Measurements from ENCODE around the gene CEP170.

The CEP170 gene

DNA sequence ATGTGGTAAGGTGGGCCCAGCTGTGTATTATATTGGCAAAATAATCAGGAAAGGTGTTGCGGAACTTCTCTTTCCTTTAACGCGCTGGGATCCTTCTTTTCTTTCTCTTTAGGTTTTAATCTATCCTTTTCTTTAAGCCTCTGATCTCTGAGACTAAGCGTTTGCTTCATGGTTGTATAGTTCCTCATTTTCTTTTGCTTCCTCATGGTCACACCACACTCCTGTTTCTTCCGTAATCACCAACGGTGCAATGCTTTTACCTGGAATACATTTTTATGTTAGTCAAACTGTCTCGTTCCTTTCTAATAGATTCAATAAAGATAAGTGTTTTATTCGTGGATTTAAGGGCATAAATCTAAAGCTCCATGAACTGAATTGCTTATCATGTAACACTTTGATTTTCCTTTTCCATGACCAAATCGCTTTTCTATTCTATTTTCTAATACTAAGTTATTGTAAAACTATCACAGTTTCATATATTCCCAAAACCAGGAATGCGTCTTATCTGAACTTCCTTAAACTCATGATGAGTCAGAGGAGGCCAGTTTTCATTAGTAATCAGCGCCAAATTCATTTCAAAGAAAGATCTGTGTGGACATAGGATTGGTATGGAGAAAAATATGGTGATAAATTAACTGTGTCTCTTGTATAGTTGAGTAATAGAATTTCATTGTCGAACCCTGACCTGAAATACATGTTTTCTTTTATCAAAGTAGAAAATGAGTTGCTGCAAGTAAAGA is 13.0 kb upstream of the CEP170 start:
- DNase-seq (ENCODE audit: low read depth): no peak

DNA sequence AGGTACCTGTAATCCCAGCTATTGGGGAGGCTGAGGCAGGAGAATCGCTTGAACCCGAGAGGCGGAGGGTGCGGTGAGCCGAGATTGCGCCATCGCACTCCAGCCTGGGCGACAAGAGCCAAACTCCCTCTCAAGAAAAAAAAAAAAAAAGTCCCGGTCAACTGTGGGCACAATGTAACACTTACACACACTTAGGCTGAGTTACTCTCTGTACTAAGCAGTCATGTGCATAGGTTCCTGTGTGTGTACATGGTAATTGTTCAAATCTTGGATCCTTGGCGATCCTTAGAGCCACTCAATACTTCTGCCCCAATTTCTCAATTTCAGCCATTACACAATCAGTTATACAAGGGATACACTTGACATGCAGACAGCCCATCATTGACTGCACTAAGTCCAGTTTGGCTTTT is 12.4 kb upstream of the CEP170 start:
- no peak for DNase-seq (ENCODE audit: low read depth)

DNA sequence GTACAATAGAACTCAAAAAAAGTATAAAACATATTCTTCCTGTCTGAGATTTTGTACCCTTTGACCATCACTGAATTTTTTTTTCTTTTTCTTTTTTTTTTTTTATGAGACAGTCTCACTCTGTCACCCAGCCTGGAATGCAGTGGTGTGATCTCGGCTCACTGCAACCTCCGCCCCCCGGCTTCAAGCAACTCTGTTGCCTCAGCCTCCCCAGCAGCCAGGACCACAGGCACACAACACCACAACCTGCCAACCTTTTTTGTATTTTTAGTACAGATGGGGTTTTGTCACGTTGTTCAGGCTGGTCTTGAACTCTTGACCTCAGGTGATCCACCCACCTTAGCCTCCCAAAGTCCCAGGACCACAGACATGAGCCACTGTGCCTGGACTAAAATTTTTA is 11.2 kb upstream of the CEP170 start:
- no peak for DNase-seq (ENCODE audit: low read depth)

DNA sequence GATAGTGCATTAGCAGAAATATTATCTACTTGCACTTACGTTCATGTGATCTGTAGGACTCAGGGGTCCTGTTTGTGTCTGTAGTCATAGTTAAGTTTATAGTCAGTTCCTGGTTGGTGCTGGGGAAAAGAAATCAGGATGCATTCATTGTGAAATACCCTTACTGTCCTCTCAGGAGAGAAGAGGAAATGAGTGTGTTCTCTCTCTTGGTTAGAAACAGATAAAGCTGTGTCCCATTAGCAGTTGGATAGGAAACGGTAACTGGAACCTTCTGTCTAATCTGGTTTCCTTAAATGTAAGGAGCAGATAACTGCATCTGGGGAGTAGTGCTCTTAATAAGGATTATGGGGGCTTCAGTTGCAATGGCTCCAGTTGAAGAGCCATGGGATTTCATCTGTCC is 9.6 kb upstream of the CEP170 start:
- DNase-seq (ENCODE audit: low read depth): no peak

DNA sequence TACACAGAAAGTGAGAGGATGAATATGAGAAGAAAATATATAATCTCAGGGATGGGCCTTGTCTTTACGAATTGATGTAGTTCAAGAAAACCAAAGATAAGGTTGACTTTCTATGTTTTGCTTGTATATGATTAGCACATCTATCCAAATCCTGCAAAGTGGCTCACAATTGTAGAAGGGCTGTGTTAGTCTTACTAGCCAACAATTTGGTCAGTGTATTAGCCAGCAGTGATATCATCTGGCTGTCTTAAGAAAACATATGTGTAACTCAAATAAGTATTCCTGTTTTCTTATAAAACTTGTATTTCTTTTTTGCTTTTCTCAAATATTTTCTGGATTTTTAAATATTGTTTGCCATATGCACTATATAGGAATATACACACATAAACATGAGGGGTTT is 6.3 kb upstream of the CEP170 start:
- no peak for DNase-seq (ENCODE audit: low read depth)

DNA sequence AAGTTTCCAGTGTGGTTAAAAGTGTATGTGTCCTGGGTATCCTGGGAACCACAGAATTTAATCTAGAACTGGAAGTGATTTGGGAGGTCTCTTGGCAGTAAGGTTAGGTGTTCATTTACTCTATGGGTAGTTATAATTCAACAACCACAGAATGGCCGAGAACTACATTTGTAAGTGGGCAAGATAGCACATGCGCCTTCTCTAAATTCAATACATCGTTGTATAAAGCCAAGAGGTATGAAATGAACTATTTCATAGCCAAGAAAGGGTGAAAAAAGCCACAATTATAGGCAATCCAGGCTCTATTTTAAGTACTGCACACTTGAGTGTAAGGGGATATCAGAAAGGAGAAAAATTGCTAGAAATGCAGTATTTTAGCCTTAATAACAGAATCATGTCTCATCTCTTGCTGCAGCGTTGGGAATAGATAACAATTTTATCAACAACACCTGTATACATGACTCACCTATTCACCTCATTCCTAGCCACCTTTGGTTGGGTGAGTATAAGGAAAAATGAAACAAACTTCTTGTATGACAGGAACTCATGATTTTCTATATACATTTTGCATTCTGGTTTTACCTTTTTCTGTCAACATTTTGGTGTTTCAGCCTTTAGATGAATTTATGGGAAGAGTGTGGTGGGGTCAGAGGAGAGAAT is 5.3 kb upstream of the CEP170 start:
- no peak for DNase-seq (ENCODE audit: low read depth)

DNA sequence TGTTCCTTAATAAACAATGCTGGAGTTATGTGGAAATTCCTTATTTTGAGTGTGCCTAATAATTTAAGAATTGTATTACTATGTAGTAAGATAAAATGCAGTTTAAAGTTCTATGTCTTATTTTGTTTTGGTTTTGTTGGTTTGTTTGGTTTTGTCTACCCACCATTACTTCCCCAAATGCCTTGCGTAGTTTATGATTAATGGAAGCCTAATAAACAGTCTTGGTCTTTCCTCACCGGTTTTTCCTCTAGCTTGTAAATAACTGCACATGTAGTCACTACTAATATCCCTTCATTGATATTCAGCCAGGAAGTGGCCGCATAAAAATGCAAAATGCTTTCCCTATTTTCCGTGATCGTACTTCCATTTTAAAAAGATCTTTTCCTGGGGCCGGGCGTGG is 3.6 kb upstream of the CEP170 start:
- DNase-seq (ENCODE audit: low read depth): no peak

DNA sequence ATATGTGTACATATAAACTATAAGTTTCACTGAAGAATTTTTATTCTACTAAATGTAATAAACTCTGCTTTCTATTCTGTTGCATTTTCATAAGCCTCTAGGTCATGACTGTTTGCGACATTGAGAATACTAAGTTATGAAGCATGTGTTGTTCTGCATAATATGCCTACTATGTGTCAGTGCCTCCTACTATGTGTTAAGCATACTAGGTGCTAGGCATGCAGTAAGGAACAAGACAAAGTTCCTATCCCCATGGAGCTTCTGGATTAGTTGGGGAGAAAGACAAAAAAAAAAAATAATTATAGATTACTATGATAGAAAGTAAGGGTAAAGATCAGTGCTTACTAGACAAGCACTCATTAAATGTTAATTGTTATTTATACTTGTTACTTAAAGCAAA is 2.1 kb upstream of the CEP170 start:
- no peak for DNase-seq (ENCODE audit: low read depth)

DNA sequence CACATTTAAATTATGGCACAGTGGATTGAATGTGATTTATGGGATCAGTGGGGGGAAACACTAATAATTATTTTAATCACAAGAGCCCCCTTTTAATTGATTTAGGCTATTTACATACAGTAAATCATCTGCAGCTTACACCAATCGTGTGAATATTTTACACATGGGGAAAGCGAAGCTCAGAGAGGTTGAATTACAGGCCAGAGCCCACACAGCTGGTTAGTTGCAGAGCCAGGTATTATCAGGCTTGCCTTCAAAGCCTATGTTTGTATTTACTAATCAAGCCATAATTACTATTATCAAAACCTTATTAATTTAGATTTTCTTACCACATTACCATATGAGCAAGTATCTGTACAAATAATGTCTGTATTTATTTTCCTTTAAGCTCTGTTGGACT is 1.5 kb upstream of the CEP170 start:
- DNase-seq (ENCODE audit: low read depth): no peak

DNA sequence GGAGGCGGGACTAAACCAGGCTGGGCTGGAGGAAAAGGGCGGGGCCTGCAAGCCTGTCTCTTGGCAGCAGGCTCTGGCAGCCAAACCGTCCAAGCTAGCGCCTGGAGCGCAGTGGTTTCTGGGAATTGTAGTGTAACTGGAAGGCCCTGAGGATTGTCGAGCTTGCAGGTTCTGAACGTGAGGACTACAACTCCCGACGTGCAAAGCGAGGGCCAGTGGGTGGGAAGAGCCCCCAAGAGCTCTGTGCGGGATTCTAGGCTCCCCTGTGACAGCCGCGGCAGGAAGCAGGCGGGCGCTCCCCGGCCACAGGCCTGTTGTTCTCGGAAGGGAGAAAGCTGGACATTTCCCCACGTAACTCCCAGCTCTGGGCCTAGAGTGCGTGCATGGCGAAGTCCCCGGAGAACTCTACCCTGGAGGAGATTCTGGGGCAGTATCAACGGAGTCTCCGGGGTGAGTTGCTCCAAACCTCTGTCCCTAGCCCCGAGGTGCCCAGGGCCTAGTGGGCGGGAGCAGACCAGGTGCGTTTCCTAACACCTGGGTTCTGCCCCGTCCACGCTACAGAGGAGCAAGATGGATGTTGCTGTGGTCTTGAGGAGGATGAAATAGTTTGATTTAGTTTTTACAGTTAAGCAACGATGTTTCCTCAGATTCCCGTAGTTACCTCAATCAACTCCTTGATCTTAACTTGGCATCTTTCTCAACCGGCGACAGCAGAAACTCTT is 871 bp upstream of the CEP170 start, which contains the start of gene SDCCAG8:
TSS of gene SDCCAG8 (plus strand) at position 251 of the 722 bp plus-strand sequence. CDS start at position 384, 133 bp downstream.
- DNase-seq (ENCODE audit: low read depth): peak; percentile 82

DNA sequence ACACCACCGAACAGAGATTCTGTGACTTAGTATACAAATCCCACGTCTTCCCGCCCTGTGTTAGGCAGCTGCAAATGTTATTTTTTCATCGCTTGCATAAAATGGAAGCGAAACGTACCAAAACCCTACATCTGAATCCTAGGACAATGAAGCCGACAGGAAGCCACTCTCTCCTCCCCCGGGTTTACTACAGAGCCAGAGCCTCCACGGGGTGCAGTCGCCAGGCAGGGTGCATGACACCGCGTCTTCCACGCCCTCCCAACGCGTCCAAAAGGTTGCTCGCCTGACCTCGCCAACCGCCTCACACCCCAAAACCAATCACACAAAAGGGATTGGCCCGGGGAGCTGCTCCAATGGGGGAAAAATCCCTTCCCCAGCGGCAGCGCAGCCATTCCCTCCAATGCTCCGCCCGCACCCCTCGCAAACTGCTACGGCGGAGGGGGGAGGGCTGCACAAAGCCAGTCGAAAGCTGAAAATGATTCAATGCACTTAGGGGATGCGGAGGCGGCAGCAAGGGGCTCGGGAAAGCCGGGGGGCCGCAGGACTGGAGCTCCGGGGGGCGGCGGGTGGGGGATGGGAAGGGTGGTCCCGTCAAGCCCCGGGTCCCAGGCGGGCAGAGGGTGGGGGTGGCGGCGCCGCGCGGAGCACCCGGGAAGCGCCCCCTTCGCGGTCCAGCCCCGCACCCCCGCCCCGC is 701 bp downstream of the CEP170 start:
- DNase-seq (ENCODE audit: low read depth): no peak

DNA sequence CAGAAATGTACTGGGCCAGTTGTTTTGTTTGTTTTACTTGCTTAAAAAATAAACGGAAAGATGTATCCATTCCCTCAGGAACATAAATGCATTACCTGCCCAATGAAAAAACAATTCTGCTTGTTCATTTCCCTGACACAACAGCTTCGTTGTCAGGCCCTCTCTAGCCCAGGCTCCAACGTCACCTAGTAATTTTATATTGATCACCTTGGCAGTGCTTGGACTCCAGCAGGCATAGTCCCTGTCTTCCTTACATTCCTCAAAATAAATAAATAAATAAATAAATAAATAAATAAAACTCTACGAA is 1.2 kb downstream of the CEP170 start:
- no peak for DNase-seq (ENCODE audit: low read depth)

DNA sequence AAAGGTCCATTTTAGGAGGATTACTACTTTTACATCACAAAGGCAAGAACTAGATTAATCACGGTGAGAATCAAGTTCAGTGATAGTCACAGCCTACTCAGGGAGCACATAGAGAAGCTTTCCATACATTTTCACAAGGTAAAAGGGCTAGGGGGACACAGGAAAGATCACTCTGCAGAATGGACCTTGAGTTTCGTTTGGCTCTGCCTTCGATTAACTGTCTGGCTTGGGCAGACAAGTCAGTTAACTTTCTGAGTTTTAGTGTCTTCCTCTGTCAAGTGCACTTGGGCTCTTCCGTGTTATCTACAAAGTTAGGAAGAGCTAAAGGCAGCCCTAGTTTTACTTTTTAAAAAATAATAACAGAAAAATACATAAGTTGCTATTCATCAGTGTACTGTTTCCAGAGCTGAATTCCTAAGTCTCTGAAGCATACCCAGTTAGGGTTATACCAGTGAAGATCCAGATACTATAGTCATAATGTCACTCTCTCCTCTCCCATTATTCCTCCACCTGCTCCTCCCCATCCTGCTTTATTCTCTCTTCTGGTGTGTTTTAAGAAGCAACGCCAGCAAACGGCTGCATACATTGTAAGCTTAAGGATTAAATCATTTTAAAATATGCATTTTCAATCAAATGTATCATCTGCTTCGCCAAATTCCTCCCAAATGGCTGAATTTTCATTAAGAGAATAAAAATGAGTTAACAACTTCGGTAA is 1.7 kb downstream of the CEP170 start:
- DNase-seq (ENCODE audit: low read depth): no peak

DNA sequence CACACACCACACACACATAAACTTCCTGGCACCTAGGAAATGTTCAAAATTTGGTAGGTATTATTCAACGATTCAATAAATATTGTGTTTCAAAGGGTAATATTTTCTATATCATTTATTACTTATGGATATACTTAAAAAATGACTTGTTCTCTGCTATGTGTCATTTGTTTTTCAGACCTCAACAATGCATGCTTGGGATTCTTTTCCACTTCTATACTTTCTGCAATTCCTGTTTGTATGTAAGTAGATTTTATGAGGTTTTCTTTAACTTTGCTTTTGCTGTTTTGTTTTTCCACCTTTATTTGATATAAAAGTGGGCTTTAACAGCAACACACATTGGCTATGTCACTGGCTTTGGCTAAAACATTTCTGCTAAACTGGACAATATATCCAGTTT is 3.5 kb downstream of the CEP170 start:
- no peak for DNase-seq (ENCODE audit: low read depth)

DNA sequence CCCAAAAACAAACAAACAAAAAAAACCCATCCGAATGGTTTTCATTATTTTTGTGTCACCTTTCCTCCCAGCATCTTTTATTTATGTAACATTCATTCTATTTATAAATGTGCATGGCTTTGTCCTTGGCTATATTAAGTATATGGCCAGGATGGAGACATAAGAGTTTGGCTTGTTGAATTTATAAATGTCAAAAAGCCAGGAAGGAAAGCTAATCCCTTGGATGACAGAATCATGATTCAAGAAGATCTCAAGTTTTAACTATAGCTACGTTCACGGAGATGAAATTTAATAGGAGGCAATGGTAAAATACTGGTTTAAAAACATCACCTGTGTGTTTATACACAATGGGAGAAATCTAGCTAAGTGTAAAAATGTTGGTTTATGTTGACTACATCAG is 5.0 kb downstream of the CEP170 start:
- no peak for DNase-seq (ENCODE audit: low read depth)

DNA sequence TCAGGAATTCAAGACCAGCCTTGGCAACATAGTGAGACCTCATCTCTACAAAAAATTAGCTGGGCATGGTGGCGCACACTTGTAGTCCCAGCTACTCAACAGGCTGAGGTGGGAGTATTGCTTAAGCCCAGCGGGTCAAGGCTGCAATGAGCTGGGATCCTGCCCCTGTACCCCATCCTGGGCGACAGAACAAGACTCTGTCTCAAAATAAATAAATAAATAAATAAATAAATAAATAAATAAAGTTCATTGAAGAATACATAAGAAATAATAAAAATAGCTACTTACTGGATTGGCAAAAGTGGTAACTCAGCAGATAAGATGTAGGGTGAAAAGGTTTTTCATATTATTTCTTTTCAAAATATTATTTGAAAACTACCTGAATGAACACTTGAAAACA is 5.9 kb downstream of the CEP170 start:
- DNase-seq (ENCODE audit: low read depth): no peak

DNA sequence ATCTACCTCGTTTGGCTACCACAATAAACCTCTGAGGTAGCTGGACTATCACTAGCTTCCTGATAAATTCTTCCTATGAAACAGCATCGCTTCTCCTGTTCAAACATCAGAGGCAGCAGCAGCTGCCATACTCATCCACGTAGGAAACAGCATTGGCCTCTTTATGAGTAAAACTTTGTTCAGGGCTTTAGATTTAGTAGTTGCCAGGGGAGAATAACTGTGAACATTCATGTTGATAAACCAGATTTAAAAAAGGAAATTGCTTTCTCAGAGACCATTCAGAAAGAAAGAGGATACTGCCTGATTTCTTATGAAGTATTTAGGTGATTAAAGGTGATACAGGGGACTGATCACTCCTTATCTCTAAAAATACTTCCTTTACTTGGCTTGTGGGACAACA is 7.2 kb downstream of the CEP170 start:
- DNase-seq (ENCODE audit: low read depth): no peak

DNA sequence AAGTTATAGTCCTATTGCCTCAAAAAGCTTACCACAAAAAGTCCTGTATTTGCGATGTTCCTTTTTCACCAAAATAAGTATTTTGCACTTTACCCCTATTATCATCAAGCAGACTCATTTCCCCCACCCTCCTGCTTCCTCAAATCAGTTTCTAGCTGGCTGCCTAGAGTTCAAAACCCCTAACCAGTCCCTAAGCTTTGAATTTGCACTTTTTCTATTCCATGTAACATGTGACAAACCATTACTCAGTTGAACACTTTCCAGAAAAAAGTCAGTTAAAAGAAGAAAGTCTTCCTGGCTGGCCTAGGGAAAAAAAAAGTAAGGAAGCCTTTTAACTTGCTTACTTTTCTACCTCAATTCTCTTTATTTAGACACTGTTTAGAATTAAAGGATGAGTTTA is 8.2 kb downstream of the CEP170 start:
- DNase-seq (ENCODE audit: low read depth): no peak

DNA sequence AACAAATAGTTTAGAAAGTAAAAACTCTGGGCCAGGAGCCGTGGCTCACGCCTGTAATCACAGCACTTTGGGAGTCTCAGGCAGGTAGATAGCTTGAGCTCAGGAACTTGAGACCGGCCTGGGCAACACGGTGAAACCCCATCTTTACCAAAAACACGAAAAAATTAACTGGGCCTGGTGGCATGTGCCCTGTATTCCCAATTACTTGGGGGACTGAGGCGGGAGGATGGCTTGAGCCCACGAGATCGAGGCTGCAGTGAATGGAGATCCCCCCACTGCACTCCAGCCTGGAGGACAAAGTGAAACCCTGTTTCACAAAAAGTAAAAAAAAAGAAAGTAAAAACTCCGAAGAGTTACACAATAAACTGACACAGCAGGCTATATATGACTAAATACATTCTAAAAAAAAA is 10.6 kb downstream of the CEP170 start:
- DNase-seq (ENCODE audit: low read depth): no peak

DNA sequence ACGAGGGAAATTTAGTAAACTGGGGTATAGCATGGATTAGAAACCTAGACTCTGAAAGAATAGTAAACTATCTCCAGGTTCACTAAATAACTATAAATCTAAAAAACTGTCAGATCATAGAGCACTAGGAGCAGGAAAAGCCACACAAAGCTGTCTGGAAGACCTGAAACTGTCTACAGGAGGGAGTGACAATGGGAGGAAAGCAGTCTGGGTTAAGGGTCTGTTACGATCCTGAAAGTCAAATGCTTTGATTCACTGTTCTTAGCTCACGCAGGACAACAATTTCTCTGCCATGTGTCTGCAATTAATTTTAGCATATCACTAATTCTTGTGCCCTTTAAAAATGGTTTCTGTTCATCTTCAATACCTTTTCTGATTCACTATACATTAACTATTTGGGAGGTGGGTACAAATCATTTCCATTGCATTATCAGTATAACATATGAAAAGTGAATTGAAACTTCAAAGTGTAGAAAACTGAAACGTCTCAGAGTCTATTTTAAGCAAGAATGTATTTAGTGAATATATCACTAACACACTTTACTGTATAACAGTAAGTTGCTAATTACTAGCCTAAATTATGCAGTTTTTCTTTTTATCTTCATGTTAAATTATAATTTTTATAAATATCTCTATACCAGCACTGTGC is 18.4 kb downstream of the CEP170 start:
- DNase-seq (ENCODE audit: low read depth): no peak

DNA sequence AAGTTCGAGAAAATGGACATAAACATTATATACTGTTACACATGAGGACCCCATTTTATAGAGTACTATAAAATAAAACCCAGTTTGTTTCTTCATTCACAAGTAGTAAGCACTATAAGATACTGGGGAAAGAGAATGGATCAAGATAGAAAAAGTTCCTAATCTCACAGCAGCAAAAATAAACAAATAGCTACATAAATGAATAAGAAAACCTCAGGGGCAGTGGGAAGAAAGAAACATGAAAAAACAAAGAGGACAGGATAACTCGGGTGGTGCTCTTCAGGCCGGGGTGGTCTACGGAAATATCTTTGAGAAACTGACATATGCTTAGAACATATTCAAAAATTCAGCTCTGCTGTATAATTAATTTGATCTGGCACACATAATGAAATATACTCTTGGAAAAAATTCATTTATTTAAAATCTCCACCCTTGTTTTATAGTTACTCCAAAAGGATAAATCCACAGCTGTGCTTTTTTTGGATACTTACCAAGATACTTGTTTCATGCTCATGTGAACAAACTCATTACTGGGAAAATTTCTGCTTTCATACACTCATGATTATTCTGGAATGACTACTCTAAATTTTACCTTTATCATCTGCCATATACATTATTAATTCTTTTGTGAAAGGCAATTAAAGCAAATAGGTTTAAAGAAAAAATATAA is 20.0 kb downstream of the CEP170 start:
- no peak for DNase-seq (ENCODE audit: low read depth)
